KOPT-K1 (cell line): Measurements from ENCODE around the gene NIPBL.
"Not testable (repeated sequence)": the region's sequence is repeated elsewhere in the genome, so short reads cannot be mapped to it uniquely, and the experiment has no call there.

Experiments
- H3K27ac ChIP-seq: fragments of 200-600 bp; sonication (generic); 2 replicates; pipeline ENCODE4 v1.5.1; 2016; ENCODE audit warnings: antibody characterized with exemption, mild to moderate bottlenecking, low read depth, low read length; ENCODE audit not compliant: poor library complexity, severe bottlenecking
- H3K36me3 ChIP-seq: fragments of 200-600 bp; sonication (generic); 2 replicates; pipeline ENCODE4 v1.5.1; 2017; ENCODE audit warnings: antibody characterized with exemption, mild to moderate bottlenecking, low read length, moderate library complexity; ENCODE audit not compliant: insufficient read depth
- H3K9me3 ChIP-seq: fragments of 200-600 bp; sonication (generic); 2 replicates; pipeline ENCODE4 v1.5.1; 2017; ENCODE audit warnings: antibody characterized with exemption, low read length, mild to moderate bottlenecking; ENCODE audit not compliant: insufficient read depth, poor library complexity, severe bottlenecking

NIPBL gene, protein sequence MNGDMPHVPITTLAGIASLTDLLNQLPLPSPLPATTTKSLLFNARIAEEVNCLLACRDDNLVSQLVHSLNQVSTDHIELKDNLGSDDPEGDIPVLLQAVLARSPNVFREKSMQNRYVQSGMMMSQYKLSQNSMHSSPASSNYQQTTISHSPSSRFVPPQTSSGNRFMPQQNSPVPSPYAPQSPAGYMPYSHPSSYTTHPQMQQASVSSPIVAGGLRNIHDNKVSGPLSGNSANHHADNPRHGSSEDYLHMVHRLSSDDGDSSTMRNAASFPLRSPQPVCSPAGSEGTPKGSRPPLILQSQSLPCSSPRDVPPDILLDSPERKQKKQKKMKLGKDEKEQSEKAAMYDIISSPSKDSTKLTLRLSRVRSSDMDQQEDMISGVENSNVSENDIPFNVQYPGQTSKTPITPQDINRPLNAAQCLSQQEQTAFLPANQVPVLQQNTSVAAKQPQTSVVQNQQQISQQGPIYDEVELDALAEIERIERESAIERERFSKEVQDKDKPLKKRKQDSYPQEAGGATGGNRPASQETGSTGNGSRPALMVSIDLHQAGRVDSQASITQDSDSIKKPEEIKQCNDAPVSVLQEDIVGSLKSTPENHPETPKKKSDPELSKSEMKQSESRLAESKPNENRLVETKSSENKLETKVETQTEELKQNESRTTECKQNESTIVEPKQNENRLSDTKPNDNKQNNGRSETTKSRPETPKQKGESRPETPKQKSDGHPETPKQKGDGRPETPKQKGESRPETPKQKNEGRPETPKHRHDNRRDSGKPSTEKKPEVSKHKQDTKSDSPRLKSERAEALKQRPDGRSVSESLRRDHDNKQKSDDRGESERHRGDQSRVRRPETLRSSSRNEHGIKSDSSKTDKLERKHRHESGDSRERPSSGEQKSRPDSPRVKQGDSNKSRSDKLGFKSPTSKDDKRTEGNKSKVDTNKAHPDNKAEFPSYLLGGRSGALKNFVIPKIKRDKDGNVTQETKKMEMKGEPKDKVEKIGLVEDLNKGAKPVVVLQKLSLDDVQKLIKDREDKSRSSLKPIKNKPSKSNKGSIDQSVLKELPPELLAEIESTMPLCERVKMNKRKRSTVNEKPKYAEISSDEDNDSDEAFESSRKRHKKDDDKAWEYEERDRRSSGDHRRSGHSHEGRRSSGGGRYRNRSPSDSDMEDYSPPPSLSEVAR (N-terminal part only)

DNA sequence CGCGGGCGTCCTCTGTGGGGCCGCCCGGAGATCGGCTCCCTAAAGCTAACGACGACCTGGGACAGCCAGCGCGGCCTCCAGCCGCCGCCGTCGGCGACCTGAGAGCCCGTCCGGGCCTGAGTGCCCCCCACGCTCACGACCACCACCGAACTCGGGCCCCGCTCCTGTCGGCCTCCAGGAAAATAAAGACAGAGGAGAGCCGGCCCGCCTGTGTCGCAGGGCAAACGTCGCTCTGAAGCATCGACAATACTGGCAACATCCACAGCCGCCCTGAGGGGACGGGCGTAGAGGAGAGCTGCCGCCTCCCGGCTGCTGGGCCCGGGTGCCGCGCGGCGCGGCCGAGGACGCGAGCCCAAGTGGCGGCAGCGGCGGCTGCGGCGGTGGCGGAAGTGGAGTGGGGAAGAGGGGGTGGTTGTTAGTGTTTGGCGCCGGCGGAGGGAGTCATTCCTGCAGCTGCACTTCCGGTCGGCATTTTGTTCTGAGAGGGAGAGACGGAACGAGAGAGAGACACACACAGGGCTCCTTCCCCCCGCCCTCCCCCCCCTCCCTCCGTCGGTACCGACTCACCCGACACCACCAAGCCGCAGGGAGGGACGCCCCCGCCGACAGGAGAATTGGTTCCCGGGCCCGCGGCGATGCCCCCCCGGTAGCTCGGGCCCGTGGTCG, at the start of gene NIPBL:
Gene NIPBL (plus strand): TSS at position 471 of the 666 bp plus-strand sequence. CDS start 76,928 bp downstream, outside the sequence.
- Histone ChIP-seq H3K9me3 (no peaks in the 10 kb centered on the region), H3K27ac (peak within 1 kb of the TSS; percentile 97), H3K36me3 (peaks cover 12% of the 10 kb centered on the region)

DNA sequence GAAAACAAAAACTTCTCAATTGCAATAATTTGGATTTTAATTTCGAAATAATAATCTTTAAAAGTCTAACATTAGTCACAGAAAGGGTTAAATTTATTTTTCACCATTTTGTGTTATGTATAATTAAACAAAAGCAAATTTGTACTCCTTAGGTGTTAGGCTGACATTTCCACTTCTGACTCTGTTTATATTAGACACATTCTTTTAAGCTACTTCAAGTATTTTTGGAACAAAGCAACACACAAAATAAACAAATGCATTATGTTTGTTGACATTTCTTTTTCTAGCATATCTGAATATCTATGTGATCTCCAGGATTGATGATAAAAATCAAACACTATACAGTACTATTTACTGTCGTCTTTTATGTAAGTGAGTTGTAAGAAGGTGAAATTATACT, 44.3 kb upstream of the NIPBL start:
- no peak overlapping the region for H3K27ac ChIP-seq
- no peaks in the 10 kb centered on the region for H3K36me3 ChIP-seq
- H3K9me3 ChIP-seq = no peaks in the 10 kb centered on the region

DNA sequence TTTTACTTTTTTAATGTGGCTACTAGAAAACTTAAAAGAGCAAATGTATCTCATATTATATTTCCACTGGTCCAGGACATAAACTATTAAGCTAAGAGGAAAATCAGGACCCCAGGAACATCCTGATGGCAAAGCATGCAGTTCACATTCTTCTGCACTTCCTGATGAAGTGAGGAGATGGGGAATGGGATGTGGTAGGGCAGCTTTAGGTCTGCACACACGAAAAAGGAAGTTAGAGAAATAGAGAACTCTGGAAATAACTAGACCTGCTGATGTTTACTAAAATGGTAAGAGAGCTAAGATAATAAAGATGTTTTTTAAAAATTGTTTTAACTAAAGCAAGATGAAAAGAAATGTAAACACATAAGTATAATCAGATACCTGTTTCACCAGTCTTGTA, 39.7 kb upstream of the NIPBL start:
- no peaks in the 10 kb centered on the region for H3K36me3 ChIP-seq
- no peak overlapping the region for H3K27ac ChIP-seq
- H3K9me3 ChIP-seq = no peaks in the 10 kb centered on the region

DNA sequence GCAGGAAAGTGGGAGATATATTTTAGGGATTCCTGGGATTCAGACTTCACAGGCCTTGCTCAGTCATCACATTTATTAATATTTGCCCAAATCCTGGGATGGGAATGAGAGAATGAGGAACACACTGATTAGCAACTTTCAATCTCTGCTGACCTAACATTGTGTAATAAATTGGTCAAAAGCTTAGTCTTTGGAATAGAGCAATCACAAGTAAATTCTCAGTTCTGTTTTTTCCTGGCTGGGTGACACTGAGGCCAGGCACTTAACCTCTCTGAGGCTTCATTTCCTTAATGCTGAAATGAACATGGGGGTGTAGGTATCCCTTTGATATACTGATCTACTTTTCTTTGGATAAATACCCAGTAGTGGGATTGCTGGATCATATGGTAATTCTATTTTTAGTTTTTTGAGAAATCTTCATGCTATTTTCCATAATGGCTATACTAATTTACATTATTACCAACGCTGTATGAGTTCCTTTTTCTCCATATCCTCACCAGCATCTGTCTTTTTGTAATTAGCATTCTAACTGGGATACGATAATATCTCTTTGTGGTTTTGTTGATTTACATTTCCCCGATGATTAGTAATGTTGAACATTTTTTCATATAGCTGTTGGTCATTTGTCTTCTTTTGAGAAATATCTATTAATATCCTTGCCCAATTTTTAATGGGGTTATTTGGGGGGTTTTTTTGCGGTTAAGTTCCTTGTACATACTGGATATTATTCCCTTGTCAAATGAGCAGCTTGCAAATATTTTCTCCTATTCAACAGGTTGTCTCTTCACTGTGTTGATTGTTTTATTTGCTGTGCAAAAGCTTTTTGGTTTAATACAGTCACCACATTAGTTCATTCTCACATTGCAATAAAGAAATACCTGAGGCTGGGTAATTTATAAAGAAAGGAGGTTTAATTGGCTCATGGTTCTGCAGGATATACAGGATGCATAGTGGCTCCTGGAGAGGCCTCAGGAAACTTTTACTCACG, 36.8 kb upstream of the NIPBL start:
- no peaks in the 10 kb centered on the region for H3K9me3 ChIP-seq
- H3K36me3 ChIP-seq = no peaks in the 10 kb centered on the region
- no peak overlapping the region for H3K27ac ChIP-seq

DNA sequence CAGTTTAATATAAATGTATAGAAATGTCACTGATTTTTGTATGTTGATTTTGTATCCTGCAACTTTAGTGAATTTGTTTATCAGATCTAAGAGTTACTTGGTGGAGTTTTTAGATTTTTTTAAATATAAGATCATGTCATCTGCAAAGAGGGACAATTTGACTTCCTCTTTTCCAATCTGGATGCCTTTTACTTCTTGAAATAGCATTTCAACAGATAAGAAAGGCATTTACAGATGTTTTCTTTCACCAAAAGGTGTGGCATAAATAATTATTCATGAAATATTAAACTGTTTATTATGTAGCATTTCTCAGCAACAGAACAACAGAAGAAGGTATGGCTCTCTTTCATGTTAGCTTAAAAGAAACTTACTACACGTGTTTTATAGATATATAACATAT, 34.9 kb upstream of the NIPBL start:
- H3K36me3 ChIP-seq = no peaks in the 10 kb centered on the region
- no peaks in the 10 kb centered on the region for H3K9me3 ChIP-seq
- no peak overlapping the region for H3K27ac ChIP-seq

DNA sequence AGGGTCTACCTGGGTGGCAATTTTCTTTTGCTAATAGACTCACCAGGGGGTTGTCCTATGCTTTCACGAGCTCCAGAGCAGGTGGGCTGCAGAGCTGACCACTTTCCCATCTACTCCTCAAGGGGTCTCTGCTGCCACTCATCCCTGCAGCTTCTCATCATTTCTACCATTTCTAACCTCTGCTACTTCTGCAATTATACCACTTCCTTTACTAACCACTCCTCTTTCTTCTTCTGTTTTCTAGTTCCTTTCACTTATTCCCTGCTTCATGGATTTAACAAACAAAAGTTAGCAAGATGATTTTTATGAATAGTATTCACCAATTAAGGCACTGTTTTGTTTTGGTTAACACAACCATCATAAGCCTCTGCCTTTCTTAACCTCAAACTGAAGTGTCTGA, 34.5 kb upstream of the NIPBL start:
- H3K27ac ChIP-seq = no peak overlapping the region
- H3K36me3 ChIP-seq = no peaks in the 10 kb centered on the region
- H3K9me3 ChIP-seq = no peaks in the 10 kb centered on the region

DNA sequence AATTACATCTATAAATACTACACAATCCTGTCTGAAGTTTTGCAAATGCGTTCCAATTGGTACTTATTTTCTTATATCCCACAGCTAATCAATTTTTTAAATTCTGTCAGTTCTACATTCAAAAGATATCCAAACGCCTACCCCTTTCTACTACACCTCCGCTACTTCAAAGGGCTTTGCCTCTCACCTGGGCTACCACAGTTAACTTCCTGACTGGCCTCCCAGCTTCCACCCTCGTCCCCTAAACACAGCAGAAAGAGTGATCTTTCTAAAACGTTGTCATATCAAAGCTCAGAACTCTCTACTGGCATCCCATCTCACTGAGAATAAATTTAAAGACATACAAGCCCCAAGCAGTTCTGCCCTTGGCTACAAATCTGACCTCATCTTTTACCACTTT, 32.3 kb upstream of the NIPBL start:
- H3K9me3 ChIP-seq = no peaks in the 10 kb centered on the region
- no peaks in the 10 kb centered on the region for H3K36me3 ChIP-seq

DNA sequence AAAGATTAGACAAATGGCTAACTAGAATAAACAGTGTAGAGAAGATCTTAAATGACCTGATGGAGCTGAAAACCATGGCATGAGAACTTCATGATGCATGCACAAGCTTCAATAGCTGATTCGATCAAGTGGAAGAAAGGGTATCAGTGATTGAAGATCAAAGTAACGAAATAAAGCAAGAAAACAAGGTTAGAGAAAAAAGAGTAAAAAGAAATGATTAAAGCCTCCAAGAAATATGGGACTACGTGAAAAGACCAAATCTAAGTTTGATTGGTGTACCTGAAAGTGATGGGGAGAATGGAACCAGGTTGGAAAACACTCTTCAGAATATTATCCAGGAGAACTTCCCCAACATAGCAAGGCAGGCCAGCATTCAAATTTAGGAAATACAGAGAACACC, 28.0 kb upstream of the NIPBL start:
- H3K9me3 ChIP-seq, H3K36me3 ChIP-seq, H3K27ac ChIP-seq: not testable (repeated sequence)

More for the DNA sequence above, 32.3 kb upstream of the NIPBL start:
- no peak overlapping the region for H3K27ac ChIP-seq

DNA sequence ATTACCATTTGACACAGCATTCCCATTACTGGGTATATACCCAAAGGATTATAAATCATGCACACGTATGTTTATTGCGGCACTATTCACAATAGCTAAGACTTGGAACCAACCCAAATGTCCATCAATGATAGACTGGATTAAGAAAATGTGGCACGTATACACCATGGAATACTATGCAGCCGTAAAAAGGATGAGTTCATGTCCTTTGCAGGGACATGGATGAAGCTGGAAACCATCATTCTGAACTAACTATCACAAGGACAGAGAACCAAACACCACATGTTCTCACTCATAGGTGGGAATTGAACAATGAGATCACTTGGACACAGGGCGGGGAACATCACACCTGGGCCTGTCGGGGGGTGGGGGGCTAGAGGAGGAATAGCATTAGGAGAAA, 23.7 kb upstream of the NIPBL start:
- H3K9me3 ChIP-seq, H3K36me3 ChIP-seq, H3K27ac ChIP-seq: not testable (repeated sequence)

DNA sequence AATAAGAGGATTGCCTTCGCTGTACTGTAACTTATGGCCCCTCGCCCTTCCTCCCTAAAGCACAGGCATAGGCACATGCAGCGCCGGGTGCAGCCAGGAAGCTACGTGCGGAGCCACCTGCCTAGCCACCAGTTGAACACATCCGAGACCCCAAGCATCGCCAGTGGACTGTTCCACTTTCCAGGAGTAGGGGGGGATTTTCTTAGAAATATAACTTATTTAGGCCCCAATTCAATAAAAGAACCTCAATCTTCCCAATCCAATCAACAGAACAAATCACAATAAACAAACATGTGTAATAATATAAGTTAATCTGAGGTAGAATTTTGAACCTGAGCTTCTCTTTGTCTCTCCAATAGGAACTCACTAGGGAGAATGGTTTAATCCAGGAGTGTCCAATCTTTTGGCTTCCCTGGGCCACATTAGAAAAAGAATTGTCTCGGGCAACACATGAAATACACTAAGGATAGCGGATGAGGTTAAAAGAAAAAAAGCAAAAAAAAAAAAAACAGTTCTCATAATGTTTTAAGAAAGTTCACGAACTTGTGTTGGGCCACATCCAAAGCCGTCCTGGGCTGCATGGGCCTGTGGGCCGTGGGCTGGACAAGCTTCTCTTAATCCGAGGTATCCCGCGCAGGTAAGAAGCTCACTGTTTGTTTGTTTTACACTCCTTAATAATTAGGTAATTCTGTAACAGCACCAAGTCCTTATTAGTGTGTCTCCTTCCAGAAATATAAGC, 22.0 kb upstream of the NIPBL start:
- no peaks in the 10 kb centered on the region for H3K36me3 ChIP-seq
- H3K27ac ChIP-seq = no peak overlapping the region
- H3K9me3 ChIP-seq = peaks cover 8% of the 10 kb centered on the region

DNA sequence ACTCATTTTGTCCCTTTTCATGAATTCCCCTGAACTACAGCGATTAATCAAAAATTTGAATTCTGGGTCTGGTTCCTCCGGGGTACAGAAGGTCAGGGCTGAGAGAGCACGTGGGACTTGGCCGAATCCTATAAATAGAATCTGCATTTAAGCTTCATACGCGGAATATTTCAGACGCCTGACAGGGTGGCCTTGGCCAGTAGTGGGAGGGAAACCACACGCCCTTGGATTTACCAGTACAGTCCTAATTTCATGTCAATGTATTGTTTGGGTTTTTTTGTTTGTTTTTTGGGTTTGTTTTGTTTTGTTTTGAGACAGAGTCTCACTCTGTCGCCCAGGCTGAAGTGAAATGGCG, 21.5 kb upstream of the NIPBL start:
- Histone ChIP-seq H3K27ac (no peak overlapping the region), H3K36me3 (no peaks in the 10 kb centered on the region), H3K9me3 (peaks cover 8% of the 10 kb centered on the region)

DNA sequence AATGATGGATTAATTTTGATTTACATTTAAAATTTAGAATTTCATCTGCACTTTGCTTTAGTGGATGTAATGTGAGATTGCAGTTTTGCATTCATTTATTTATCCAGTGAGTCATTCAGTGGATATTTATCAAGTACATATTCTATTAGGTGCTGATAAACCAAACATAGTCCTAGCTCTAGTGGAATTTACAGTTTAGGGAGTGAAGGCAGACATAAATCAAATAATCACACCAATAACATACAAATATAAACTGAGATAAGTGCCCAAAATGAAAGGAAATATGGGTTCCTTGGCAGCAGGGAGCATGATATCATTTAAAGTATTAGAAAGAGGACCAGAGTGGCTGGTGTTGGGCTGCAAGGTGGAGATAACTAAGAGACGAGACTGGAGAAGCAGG, 14.7 kb upstream of the NIPBL start:
- 0 out of 2 replicates have a peak, but pooled peaks cover 6% of the 10 kb centered on the region for H3K36me3 ChIP-seq
- no peak overlapping the region for H3K27ac ChIP-seq
- no peaks in the 10 kb centered on the region for H3K9me3 ChIP-seq

DNA sequence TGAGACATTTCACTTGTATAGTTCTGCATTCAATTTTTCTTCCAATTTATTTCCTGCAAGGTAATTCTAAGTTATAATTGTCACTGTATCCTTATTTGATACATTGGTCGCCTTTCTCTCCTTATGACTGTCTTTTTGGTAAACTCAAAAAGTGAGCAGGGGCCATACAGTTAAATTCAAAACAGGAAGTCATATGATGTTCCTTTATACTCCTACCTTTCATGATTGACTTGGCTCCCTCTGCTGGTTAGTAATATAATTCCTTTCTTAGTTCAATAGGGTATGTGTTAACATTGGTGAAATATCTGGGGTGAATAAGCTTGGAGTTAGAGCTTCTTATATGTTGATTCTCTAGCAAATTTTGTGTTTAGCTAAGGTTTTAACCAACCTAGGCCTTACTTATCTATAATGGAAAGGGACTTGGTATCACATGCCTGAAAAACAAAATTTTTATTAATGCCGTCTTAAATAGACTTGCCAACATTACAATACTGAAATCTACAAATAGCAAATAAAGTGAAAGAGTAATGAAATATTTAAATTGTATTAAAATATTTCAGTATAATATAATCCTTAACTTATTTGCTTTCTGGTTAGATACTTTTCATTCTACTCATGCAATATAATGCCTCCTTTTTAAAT, 6.0 kb upstream of the NIPBL start:
- Histone ChIP-seq H3K27ac (no peak overlapping the region), H3K36me3 (peaks cover 28% of the 10 kb centered on the region), H3K9me3 (no peaks in the 10 kb centered on the region)
